H1 (cell line): ENCODE measurements around the gene GAS7.

ENCODE experiments used
- CHD2 ChIP-seq: IDR thresholded peaks from 2 replicates; pipeline ENCODE4 v1.6.1; 2012; ENCODE audit warnings: low read length, improper control_type of control experiment
- CREB1 ChIP-seq: IDR thresholded peaks from 2 replicates; pipeline ENCODE4 v1.6.1; 2012; ENCODE audit warnings: inconsistent platforms
- EP300 ChIP-seq, 2 experiments: IDR thresholded peaks; 1 replicate in 1 of 2; 2 replicates in 1 of 2; pipeline ENCODE4 v1.6.1; 2011 to 2012; ENCODE audit warnings: low read depth in 2 of 2, low read length in 2 of 2, mild to moderate bottlenecking in 2 of 2, borderline replicate concordance in 1 of 2, inconsistent platforms in 1 of 2, moderate library complexity in 1 of 2
- EZH2 ChIP-seq: fragments of 200-600 bp; sonication (generic); IDR thresholded peaks from 2 replicates; pipeline ENCODE4 v1.7.1; 2012; ENCODE audit warnings: low read depth, mild to moderate bottlenecking, moderate library complexity, low read length, inconsistent platforms; ENCODE audit not compliant: severe bottlenecking
- POLR2A ChIP-seq, 2 experiments: IDR thresholded peaks; 1 replicate in 1 of 2; 2 replicates in 1 of 2; pipeline ENCODE4 v1.6.1; 2011; ENCODE audit warnings: low read depth in 2 of 2, low read length in 2 of 2, mild to moderate bottlenecking in 2 of 2; ENCODE audit errors: control extremely low read depth in 1 of 2
- RFX5 ChIP-seq: IDR thresholded peaks from 2 replicates; pipeline ENCODE4 v1.6.1; 2011; ENCODE audit warnings: low read depth, low read length, improper control_type of control experiment, borderline replicate concordance
- SRF ChIP-seq: IDR thresholded peaks from 2 replicates; pipeline ENCODE4 v1.6.1; 2011; ENCODE audit warnings: mild to moderate bottlenecking, low read depth, low read length, moderate library complexity
- YY1 ChIP-seq: IDR thresholded peaks from 2 replicates; pipeline ENCODE4 v1.6.1; 2011; ENCODE audit warnings: low read depth, mild to moderate bottlenecking, low read length
- TF ChIP-seq, protein P1 (sequence below), 3 experiments: IDR thresholded peaks; 1 replicate in 2 of 3; 2 replicates in 1 of 3; pipeline versions ENCODE4 v1.5.1 to v1.6.1; 2011; ENCODE audit warnings: low read length in 3 of 3, mild to moderate bottlenecking in 3 of 3, inconsistent platforms in 2 of 3, low read depth in 1 of 3, moderate library complexity in 1 of 3; ENCODE audit not compliant: insufficient read depth in 1 of 3; ENCODE audit errors: control extremely low read depth in 1 of 3
- TF ChIP-seq, protein P2 (sequence below): IDR thresholded peaks from 2 replicates; pipeline ENCODE4 v1.6.1; 2011; ENCODE audit warnings: low read length, improper control_type of control experiment
- TF ChIP-seq, protein P3 (sequence below): IDR thresholded peaks from 2 replicates; pipeline ENCODE4 v1.6.1; 2012; ENCODE audit warnings: inconsistent platforms

DNA sequence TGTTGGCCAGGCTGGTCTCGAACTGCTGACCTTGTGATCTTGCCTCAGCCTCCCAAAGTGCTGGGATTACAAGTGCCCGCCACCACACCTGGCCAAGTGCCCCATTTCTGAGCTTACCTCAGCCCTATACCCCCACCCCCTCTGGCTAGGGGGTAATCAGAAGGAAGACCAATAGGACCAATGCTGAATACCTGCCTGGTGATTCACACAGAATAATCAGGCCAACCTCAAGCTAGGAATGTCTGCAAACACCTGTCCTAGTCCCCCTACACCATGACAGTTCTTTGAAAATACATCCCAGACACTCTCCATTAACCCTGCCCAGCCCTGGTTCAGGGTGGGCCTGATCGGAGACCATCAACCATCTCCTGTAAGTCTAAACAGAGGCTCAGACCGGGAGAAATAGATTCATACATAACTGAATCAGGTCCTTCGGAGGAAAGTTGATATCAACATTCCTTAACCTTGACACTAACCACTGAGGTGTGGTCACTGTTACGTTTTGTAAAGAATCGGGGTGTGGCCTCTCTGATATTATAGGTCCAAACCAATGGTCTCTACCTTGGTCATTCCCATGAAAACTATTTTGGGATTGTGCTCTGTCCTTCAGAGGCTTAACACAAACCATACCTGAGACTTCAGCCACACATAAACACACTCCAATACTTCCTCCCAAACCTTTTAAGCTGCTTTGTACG lies 130.8 kb downstream of the GAS7 start:
- no peak for TF ChIP-seq CHD2
- TF ChIP-seq POLR2A (IDR thresholded peaks at IDR 0.05; ENCODE audit: control extremely low read depth in 1 of 2, low read depth in 2 of 2, low read length in 2 of 2): no peak
- TF ChIP-seq, protein P1, sequence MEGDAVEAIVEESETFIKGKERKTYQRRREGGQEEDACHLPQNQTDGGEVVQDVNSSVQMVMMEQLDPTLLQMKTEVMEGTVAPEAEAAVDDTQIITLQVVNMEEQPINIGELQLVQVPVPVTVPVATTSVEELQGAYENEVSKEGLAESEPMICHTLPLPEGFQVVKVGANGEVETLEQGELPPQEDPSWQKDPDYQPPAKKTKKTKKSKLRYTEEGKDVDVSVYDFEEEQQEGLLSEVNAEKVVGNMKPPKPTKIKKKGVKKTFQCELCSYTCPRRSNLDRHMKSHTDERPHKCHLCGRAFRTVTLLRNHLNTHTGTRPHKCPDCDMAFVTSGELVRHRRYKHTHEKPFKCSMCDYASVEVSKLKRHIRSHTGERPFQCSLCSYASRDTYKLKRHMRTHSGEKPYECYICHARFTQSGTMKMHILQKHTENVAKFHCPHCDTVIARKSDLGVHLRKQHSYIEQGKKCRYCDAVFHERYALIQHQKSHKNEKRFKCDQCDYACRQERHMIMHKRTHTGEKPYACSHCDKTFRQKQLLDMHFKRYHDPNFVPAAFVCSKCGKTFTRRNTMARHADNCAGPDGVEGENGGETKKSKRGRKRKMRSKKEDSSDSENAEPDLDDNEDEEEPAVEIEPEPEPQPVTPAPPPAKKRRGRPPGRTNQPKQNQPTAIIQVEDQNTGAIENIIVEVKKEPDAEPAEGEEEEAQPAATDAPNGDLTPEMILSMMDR (IDR thresholded peaks at IDR 0.05; ENCODE audit: control extremely low read depth in 1 of 3, insufficient read depth in 1 of 3, low read depth in 1 of 3, low read length in 3 of 3): no peak
- TF ChIP-seq, protein P2, sequence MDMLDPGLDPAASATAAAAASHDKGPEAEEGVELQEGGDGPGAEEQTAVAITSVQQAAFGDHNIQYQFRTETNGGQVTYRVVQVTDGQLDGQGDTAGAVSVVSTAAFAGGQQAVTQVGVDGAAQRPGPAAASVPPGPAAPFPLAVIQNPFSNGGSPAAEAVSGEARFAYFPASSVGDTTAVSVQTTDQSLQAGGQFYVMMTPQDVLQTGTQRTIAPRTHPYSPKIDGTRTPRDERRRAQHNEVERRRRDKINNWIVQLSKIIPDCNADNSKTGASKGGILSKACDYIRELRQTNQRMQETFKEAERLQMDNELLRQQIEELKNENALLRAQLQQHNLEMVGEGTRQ: no peak
- TF ChIP-seq EZH2: no peak
- no peak for TF ChIP-seq CREB1
- no peak for TF ChIP-seq RFX5
- TF ChIP-seq, protein P3, sequence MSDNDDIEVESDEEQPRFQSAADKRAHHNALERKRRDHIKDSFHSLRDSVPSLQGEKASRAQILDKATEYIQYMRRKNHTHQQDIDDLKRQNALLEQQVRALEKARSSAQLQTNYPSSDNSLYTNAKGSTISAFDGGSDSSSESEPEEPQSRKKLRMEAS: no peak
- no peak for TF ChIP-seq EP300 (IDR thresholded peaks at IDR 0.05; ENCODE audit: borderline replicate concordance in 1 of 2, low read depth in 2 of 2, low read length in 2 of 2)
- no peak for TF ChIP-seq YY1
- no peak for TF ChIP-seq SRF
